GM03348 (cell line): ENCODE results near the gene UGT3A2.

Experiments used
- DNase-seq: peaks from one replicate; pipeline ENCODE4 v3.0.0; 2012; ENCODE audit warnings: low spot score

UGT3A2 gene, protein sequence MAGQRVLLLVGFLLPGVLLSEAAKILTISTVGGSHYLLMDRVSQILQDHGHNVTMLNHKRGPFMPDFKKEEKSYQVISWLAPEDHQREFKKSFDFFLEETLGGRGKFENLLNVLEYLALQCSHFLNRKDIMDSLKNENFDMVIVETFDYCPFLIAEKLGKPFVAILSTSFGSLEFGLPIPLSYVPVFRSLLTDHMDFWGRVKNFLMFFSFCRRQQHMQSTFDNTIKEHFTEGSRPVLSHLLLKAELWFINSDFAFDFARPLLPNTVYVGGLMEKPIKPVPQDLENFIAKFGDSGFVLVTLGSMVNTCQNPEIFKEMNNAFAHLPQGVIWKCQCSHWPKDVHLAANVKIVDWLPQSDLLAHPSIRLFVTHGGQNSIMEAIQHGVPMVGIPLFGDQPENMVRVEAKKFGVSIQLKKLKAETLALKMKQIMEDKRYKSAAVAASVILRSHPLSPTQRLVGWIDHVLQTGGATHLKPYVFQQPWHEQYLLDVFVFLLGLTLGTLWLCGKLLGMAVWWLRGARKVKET

DNA sequence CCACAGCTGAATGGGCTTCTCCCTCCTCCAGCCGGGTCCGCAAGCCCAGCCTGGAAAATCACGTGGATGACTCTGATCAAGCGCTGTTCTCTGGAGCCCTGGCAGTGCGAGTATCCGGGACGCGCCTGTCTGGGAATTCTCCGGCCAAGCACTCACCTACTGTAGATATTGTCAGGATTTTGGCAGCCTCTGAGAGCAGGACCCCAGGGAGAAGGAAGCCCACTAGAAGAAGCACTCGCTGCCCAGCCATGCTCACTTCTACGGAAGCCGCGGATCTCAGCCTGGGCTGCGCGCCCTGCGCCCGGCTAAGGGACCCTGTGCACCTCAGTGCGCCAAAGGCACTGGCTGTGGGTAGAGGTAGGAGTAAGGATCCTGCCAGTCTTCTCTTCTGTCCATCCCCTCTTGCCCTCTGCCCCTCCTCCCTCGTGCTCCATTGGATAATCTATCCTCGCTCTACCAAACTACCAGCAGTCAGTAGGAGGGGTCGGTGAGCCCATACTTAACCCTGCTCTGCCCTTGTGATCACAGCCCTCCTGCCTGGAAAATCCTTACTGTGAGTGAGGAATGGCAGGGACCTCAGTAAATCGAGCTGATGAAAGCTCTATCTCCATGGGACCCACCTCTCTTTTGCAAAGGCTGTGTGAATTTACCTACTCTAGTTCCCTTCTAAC is at the start of gene UGT3A2:
UGT3A2 (minus strand) TSS at position 343 of the 671 bp plus-strand sequence; CDS start at position 250, 93 bp downstream.
- DNase-seq = no peak

DNA sequence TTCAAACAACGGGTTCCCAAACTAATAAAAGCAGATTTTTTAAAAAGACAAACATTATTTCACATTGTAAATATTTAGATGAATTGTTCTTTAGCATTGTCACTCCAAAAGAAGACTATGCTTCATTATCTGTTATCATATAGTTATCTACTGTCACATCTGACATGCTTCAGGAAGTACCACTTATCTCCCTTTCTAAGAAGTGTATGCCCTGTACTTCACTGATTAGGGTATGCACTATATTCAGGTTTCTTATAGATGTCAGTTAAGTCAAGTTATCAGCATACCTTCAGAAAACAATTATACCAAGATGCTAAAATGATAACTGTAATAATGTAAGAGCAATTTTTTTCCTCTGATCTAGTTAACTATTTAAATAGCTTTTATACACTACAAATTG is 44.6 kb upstream of the UGT3A2 start:
- no peak for DNase-seq

DNA sequence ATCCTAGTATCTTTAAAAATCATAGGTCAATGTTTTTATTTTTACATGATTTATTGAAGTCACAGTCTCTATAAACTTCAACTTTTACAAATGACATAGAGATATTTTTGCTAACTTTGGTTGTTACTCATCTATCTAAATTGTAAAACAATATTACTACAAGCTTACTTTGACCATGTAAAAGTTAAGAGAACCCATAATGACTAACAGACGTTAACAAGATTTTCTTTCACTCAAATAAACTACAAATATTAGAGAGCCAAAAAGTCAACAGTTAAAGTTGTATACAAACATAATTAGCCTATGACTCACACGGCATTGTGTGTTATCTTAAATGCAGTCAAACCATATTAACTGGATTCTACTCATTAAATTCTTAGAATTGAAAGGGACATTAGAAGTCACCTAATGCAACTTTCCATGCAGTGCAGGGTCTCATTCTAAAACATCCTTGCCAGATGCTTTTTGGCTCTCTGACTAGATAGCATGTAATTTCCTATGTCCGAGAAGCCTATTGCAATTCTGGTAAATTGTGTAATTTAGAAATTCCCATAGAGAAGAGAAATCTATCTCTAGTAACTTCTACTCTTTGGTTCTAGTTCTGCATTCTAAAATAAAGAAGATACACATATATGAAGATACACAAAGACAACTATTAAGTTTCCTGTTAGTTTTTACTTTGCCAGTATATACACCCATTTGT is 42.2 kb upstream of the UGT3A2 start:
- no peak for DNase-seq

DNA sequence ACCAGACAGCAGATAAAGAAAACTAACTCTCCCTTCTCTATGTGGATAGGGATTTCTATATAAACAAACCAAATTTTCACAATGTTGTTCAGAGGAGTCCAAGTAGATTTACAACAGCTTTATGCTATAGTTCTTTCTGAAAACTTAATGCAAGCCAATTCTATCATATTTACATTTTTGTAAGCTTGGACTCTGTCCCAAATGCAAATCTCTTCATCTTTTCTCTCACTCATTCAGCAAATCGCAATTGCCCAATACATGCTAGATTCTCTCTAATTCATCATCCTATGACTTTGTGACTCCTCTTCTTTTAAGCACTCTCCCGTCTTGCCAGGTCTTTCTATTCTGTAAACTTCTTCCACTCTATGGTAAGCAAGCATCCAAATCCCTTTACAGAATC is 39.1 kb upstream of the UGT3A2 start:
- DNase-seq = no peak

DNA sequence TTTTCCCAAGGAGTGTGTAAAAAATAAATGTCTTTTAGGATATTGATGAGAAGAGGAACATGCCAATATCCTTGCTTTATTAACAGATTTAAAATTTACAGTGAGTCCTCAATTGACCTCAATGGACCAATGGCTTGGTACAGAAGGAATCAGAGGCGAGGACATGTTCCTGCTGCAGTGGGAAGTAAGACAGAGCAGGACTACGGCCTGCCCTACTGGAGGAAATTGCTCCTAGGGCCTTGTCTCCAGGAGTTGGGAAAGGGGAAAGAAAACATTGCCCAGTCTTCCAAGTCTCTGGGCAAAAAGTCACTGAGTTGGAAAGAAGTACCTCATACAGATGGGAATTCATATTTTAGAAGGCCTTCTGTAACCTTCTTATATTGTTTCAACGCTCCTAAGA is 33.1 kb upstream of the UGT3A2 start:
- DNase-seq = no peak

DNA sequence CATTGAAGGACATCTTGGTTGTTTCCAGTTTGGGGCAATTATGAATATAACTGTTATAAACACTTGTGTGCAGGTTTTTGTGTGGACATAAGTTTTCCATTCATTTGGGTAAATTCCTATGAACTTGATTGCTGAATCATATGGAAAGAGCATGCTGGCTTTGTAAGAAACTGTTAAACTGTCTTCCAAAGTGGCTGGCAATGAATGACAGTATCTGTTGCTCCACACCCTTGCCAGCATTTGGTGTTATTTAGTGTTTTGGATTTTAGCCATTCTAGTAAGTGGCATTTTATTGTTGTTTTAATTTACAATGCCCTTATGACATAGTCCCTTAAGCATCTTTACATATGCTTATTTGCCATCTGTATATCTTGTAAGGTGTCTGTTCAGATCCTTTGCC is 29.8 kb upstream of the UGT3A2 start:
- no peak for DNase-seq

DNA sequence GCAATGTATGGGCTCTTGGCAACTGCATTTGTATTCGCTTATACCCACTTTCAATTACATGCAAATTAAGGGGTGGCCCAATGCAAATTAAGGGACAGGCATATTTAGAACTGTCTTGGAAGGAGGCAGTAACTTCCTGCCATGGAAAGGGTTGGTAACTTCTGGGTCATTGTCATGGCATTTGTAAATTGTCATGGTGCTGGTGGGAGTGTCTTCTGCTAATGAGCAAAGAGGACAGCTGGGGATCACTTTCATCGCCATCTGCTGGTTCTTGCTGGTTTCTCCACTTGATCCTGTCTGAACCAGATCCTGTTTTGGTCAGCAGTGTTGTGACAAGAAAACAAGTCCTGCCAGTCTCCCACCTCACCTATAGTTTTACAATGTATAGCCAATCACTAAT is 23.3 kb upstream of the UGT3A2 start:
- no peak for DNase-seq

DNA sequence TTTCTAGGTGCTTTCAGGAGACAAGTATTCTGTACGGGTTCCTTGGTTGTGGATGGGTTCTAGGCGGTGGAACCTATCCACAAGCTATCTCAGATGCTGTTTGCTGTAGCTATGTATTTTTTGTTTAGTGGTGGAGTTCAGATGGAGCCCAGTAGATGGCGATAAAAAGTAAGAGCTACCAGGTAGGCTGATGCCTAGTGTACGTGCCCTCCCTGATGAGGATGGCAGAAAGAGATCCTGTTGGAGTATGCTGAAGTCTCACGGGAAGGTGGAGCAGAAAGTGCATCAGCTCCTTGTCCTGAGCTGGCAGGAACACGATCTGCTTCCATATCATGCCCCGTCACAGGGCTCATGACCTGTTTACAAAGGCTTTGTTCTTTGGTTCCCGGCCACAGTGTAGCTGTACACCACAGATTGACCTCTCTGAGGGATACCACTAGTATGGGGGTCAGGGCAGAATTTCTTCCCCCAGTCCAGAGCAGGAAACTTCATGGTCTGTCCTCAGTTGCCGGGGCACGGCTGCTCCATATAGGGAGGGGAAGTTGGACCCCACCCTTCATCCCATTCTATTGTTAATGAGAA is 12.6 kb upstream of the UGT3A2 start:
- peak; percentile 77 for DNase-seq

DNA sequence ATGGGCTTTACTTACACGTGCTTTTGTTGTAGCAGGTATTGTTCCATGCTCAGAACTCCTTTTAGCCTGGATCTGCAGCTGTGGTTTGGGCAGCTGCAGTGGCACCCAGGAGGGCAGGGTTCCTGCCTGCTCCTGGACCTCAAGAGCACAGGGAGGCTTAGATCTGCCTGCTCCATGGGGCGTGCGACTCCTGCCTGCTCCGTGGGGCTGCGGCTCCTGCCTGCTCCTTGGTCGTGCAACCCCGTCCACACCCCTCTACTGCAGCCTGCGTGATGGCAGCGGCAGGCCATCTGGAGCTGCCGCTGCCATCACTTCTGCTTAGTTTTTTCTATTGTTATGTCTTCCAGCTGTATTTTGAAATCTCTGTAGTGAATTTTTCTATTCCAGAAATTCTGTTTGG is 11.7 kb upstream of the UGT3A2 start:
- no peak for DNase-seq

DNA sequence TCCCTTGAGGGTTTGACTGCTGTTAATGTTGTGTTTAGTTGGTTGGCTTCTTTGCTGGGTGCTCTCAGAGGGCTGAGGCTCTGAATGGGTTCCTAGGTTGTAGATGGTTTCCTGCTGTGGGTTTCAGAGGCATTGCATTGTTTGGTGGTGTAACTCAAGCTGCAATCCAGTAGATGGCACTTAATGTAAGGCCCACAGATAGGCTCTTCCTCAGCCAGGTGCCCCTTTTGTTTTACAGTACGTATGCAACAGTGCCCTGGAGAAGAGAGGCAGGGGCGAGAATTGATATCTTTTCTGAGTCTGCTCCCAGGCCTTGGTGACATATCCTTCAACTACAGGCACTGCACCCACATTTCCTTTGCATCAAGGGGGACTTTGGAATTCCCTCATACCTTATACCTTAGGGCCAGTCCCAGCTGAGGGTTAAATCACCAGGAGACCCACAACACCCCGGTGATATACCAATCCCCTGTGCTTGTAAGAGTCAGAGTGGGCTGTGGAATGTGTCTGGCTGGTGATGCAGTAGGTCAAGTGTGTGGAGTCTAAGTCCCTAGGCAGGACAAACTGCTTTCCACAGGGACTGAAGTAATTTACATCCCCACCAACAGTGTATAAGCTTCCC is 7.0 kb upstream of the UGT3A2 start:
- DNase-seq = no peak

DNA sequence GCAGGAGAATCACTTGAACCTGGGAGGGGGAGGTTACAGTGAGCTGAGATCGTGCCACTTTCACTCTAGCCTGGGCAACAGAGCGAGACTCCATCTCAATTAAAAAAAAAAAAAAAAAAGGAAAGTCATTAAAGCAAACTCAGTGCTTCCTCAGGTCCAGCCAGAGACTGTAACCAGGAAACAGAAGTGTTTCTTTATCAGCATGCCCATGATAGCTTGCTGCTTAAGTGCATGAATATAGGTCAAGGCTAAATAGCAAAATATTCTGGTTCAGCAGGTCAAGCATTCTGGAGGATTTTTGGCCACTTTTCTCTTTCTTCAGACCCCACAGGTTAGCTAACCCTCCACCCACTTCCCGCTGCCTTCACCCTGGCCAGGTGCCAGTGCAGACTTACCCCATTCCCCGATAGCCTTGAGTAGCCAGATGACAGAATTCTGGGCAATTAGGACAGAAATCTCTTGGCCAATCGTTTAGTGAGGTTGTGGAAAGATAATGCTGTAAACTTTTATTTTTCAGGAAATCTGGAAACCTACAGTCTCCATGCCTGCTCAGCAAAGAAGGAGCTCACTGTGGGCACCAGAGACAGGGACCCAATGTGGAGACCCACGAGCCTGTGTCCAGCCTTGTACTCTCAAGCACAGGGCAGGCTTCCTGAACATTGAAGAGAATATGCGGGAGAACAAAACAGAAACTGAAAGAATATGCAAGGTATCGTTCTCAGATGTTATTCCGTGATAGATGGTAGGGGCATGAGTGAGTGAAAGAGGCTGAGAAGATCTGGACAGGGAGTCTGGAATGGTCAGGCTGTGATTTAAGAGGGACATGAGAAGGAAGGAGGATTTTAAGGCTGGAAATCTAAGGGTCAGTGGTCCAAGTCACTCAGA is 4.2 kb upstream of the UGT3A2 start:
- no peak for DNase-seq

DNA sequence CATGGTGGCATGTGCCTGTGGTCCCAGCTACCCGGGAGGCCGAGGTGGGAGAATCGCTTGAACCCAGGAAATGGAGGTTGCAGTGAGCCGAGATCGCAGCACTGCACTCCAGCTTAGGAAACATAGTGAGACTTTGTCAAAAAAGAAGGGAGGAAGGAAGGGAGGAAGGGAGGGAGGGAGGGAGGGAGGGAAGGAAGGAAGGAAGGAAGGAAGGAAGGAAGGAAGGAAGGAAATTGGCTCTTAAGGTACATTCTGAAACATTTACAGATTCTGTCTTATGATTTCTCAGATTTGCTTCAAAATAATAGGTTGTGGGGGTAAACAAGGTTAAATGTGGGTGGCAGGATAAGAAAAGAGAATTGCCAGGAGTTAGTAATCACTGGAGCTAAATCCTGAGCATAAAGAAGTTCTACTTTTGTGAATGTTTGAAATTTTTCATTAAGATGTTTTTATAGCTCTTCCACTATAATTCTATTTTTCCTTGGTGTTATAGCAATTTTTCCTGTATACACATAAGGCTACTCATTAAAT is 2.1 kb upstream of the UGT3A2 start:
- DNase-seq = no peak

DNA sequence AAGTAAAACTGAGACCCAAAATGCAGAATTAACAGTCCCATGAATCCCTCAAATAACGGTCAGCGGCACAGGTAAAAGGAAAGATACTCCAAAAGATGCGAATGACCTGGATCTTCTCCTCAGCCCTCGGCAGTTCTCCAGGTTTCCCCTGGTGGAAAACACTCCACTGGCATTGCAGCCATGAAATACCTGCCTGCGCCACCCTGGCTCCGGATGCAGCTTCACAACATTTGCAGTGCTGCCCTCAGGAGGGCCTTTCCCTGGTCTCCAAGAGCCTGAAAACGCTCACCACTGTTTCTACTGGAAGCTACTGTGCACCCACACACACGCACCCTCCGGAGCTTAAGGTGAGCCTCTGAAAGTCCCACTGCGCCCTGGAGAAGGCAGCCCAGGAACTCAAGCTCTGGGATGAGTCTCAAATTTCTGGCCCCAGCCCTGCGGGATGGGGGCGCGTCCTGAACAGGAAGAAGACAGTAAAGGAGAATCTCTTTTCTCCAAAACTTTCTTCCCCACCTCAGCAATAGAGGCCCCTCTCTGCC is 612 bp downstream of the UGT3A2 start:
- DNase-seq = no peak

DNA sequence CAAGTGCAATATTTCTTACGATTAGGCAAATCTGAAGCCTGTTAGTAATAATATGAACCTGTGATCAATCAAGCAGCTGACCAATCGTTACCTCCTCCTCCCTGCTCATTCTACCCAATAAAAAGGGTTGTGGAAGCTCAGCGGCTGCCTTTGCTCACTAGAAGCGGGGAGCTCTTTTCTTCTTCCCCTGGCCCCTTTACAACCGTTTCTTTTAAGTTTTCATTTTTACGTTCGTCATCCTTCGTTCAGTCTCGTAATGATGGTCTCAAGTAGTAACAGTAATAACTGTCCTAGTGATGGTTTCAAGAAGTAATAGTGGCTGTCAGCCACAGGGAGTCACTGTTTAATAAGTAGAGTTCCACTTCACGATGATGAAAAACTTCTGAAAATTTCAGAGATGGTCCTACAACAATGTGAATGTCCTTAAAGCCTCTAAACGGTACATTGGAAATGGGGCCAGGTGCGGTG is 6.2 kb downstream of the UGT3A2 start:
- peak; percentile 55 for DNase-seq

DNA sequence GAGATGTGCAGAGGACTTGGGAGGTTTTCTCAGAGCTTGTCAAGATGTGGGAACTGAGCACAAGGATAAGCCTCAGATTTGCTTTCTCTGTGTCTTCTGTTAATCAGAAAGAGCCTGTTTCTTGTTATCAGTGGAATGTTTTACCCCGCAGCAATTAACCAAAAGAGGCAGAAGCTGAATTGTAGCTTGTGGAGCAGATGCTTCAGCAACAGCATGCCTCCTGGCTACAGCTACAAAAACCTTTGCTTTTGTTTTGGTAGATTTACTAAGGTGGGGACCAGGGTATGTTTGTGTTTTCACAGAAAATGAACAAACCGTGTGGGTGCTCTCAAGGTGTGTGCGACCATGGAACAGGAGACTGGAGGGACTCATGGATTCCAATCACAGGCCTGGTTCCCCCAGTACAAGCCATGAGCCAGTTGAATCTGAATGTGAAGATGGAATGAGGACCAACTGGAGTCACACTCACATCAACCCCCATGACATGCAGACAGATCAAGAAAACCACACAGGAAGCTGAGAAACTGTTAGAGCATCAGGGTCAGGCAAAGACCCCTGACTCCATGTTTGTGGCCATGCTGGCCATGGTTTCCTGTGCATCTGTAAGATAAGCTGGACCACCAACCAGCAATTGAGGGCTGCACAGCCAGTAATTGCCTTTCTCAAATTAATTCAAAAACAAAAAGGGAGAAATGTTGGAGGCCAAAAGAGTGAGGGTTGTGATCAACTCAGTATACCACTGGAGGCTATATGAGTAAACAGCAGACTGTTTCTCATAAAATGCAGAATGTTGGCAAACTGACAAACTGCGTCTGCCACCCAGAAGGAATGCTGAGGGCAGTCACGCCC is 6.9 kb downstream of the UGT3A2 start:
- DNase-seq = no peak

DNA sequence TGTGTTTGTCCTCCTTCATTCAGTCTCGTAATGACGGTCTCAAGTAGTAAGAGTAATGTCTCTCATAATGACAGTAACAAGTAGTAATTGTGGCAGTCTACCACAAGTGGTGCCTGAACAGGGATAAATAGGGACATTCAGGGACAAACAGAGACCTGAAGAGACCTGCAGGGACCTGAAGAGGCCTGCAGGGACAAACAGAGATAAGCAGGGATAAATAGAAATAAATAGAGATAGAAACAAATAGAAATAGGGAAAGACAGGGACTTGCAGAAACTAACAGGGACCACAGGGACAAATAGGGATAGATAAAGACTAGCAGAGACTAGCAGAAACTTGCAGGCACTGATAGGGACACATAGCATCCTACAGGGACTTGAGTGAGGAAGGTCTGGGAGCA is 7.9 kb downstream of the UGT3A2 start:
- DNase-seq = no peak

DNA sequence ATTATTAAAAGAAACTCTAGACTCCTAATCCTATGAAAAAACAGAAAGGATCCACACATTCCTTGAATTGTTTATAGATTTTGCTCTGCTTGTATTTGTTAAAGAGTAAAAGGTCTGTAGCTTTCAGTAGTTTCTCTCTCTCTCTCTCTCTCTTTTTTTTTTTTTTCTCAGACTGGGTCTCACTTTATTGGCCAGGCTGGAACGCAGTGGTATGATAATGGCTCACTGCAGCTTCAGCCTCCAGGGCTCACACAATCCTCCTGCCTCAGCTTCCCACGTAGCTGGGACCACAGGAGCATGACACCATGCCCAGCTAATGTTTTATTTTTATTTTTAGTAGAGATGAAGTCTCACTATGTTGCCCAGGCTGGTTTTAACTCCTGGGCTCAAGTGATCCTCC is 9.3 kb downstream of the UGT3A2 start:
- DNase-seq = no peak

DNA sequence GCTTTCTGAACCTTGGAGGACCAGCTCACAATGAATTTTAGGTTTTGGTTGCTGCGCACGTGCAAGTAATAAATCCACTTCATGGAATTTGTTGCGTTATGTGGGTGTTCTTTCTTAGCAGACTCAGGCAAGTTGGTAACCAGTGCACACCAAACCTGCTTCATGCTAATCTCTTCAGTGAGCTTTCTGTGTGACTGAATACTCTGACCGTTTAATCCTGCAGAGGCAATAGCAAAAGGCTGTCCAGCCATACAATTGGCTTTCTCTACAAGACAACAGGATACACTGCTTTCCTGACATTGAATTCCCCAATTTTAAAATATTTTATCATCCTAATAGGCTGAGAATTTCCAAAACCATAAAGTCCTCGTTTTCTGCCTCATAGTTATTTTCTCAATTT is 10.3 kb downstream of the UGT3A2 start:
- DNase-seq = no peak

DNA sequence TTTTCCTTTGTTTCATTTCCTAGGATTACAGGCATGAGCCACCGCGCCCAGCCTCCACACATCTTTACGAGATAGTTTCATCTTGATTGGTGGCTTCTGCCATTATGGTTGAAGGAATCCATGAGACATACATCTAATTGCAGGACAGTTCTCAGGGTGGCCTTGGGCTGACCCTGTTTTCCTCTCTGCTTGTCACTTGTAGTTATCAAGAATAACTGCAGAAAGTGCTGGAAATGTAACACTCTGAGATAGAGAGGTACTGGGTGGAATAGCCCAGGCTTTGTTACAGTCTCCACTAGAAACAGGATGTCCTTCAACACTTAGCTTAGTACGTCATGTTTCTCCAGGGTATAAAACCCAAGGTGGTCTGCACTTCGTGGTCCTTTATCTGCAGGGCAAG is 10.7 kb downstream of the UGT3A2 start:
- DNase-seq = no peak
